Ovary (tissue), 9 donors: ENCODE measurements around the gene CLMN. TPM values are rescaled to one million over a fixed set of nuclear protein-coding genes. Genes with fewer than 3 reads are reported as not detected.

ENCODE experiments used
- DNase-seq, 5 donors: peaks; one replicate each; pipeline ENCODE4 v3.0.0-alpha.2; 2019 to 2020
- H3K27ac ChIP-seq, 2 donors: fragments of 200-600 bp; one replicate each; pipeline versions ENCODE4 v1.5.1 to v1.8.0; 2019 to 2022
- H3K27me3 ChIP-seq: fragments of 200-600 bp; one replicate; pipeline ENCODE4 v1.8.0; 2022
- H3K36me3 ChIP-seq: fragments of 200-600 bp; sonication (generic); one replicate; pipeline ENCODE4 v1.5.1; 2019
- H3K4me1 ChIP-seq: one replicate; pipeline ENCODE4 v1.8.1; 2013; ENCODE audit warnings: mild to moderate bottlenecking, moderate library complexity; ENCODE audit not compliant: insufficient read depth
- H3K4me3 ChIP-seq: fragments of 200-600 bp; sonication (generic); one replicate; pipeline ENCODE4 v1.5.1; 2017
- H3K9me3 ChIP-seq, 2 donors: fragments of 200-600 bp in 1 of 2; sonication (generic) in 1 of 2; one replicate each; pipeline versions ENCODE4 v1.5.1 to v1.8.1; 2013 to 2019; ENCODE audit warnings: mild to moderate bottlenecking in 1 of 2, moderate library complexity in 1 of 2
- CTCF ChIP-seq, 3 donors: fragments of 450-650 bp in 2 of 3; fragments of 200-600 bp in 1 of 3; IDR thresholded peaks; one replicate each; pipeline versions ENCODE4 v1.5.1 to v1.8.0; 2016 to 2022; ENCODE audit warnings: antibody characterized with exemption in 3 of 3, mild to moderate bottlenecking in 1 of 3
- EP300 ChIP-seq: sonication (generic); formaldehyde crosslinking; IDR thresholded peaks from one replicate; pipeline ENCODE4 v1.6.1; 2017; ENCODE audit warnings: antibody characterized with exemption
- POLR2A ChIP-seq: fragments of 450-650 bp; IDR thresholded peaks from one replicate; pipeline ENCODE4 v1.6.1; 2017; ENCODE audit warnings: antibody characterized with exemption, mild to moderate bottlenecking, moderate library complexity
- WGBS, 3 donors: extraction: QIAGEN DNeasy Blood & Tissue Kit in 1 of 3; methylation state at CpG; one replicate each; pipeline versions ENCODE4 v1.1.5 to v1.1.7; 2013 to 2017; 5-methylcytosine and 5-hydroxymethylcytosine counted together
- intact Hi-C, 4 donors: fragments of 100-400 bp; cut with DNase I; formaldehyde crosslinking; loops; one replicate each; pipeline versions ENCODE4 v1.11.0 to v1.15.1; 2022 to 2023
- polyA plus RNA-seq, 2 donors: library from polyadenylated mRNA; stranded (reverse); fragments of 200-250 nt in 1 of 2; fragments of 350-450 nt in 1 of 2; fragmentation: Illumina TruSeq in 1 of 2; extraction: RNeasy Lipid Tissue Mini Kit (QIAGEN cat#74804) in 1 of 2; gene quantifications; one replicate each; pipeline ENCODE4 v1.2.3, GENCODE V29; 2013 to 2014
- total RNA-seq, 7 donors: library from RNA; depleted of rRNA in 2 of 7; stranded (reverse); fragments of >200 nt in 2 of 7; fragmentation: NEBNext Ultra II Directional in 3 of 7; extraction: Animal tissue kit (Norgen Biotek cat#: 25700) in 3 of 7; gene quantifications; one replicate each; pipeline versions ENCODE4 v1.1.0 to v1.2.4, GENCODE V29; 2016 to 2023
- donor health status: DM: no; HTN: no; CAD: no; lungs with moderate emphysema.
- donor health status: DM: no; HTN: no; CAD: no.
- donor health status: Bipolar disorder and iron deficiency.
- donor health status: DM: yes; HTN: yes; CAD: no.
- donor health status: DM: no; HTN: no; CAD: no.
- donor health status: DM: yes; HTN: yes; CAD: no.

Gene CLMN
- total and polyA plus RNA-seq, 9 donors, result 2.2 to 11.7 (median 6.5) TPM

GRCh38 chr14:95359994-95360826, 40.5 kb upstream of the CLMN start:
- Histone ChIP-seq H3K36me3 (no peaks in the 10 kb centered on the region), H3K9me3 (no peaks in the 10 kb centered on the region), H3K27me3 (no peaks in the 10 kb centered on the region), H3K4me3 (no peak overlapping the region), H3K4me1 (no peaks in the 10 kb centered on the region), H3K27ac (no peak overlapping the region)
- no peak for TF ChIP-seq CTCF (IDR thresholded peaks at IDR 0.05)
- no peak for TF ChIP-seq EP300
- TF ChIP-seq POLR2A, result no peak
- no peak for DNase-seq
- 19 to 29% (median 25%) methylated on average over 36 to 47 of the region's 47 CpGs for WGBS, 3 donors
- intact Hi-C loops, result no loop called here

GRCh38 chr14:95356245-95356869, 36.6 kb upstream of the CLMN start:
- intact Hi-C loops, result no loop called here
- Histone ChIP-seq H3K36me3 (no peaks in the 10 kb centered on the region), H3K4me1 (no peaks in the 10 kb centered on the region), H3K27me3 (no peaks in the 10 kb centered on the region), H3K4me3 (no peak overlapping the region), H3K9me3 (no peaks in the 10 kb centered on the region), H3K27ac (no peak overlapping the region)
- no peak for DNase-seq
- TF ChIP-seq EP300, result no peak
- no peak for TF ChIP-seq POLR2A
- no peak for TF ChIP-seq CTCF (IDR thresholded peaks at IDR 0.05)
- 67 to 75% (median 69%) methylated on average over 14 of the region's 14 CpGs for WGBS, 3 donors

GRCh38 chr14:95355422-95355821, 35.7 kb upstream of the CLMN start:
- intact Hi-C loops, result no loop called here
- Histone ChIP-seq H3K27ac (no peak overlapping the region), H3K27me3 (no peaks in the 10 kb centered on the region), H3K4me1 (no peaks in the 10 kb centered on the region), H3K9me3 (no peaks in the 10 kb centered on the region), H3K36me3 (no peaks in the 10 kb centered on the region), H3K4me3 (no peak overlapping the region)
- no peak for TF ChIP-seq POLR2A
- no peak for TF ChIP-seq EP300
- TF ChIP-seq CTCF (IDR thresholded peaks at IDR 0.05), result no peak
- no peak for DNase-seq
- 58 to 60% (median 59%) methylated on average over 3 of the region's 3 CpGs for WGBS, 3 donors

- Histone ChIP-seq H3K4me3 (no peak overlapping the region), H3K9me3 (no peaks in the 10 kb centered on the region), H3K4me1 (no peaks in the 10 kb centered on the region), H3K27ac (no peak overlapping the region), H3K27me3 (no peaks in the 10 kb centered on the region), H3K36me3 (no peaks in the 10 kb centered on the region)
- no peak for DNase-seq
- TF ChIP-seq POLR2A (no peak), CTCF (IDR thresholded peaks at IDR 0.05) (no peak), EP300 (no peak)
- intact Hi-C loops, result no loop called here
Measured at GRCh38 chr14:95354834-95355233, 35.1 kb upstream of the CLMN start.
